ENCODE data around the gene OR6B1. TPM values are rescaled to one million over a fixed set of nuclear protein-coding genes. Genes with fewer than 3 reads are reported as not detected.

The OR6B1 gene
- total and polyA plus RNA-seq, 2 of the 8 experiments (the other 6 are each of a cell fraction or from before 2014, with no cell fraction given): not detected

DNA sequence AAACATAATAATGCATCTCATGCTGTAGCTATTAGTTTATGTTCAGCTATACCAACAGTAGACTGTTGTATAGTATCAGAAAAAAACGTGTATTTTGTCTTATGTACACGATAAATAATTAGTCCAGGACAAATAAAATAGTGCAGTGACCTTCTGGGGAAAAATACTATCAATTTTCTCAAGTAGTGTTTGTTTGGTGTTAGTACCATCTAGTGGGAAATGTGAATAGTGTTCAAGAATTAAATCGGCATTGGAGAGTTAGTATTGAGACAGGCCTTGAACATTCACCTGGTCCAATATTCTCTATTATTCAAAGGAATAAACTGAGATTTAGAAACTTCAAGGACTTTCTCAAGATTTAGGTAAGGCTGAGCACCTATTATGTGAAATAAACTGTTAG, 26.9 kb downstream of the OR6B1 start (continued):
- TF ChIP-seq HDAC2 (IDR thresholded peaks at IDR 0.05; ENCODE audit: borderline replicate concordance in 1 of 2, low read depth in 2 of 2, low read length in 2 of 2): no peak
- TF ChIP-seq CBX8 (IDR thresholded peaks at IDR 0.05; ENCODE audit: borderline replicate concordance, low read depth, low read length): no peak

Data from H1 (cell line).